HG03139 (cell line): ENCODE results near the gene CBLN3.

Source experiments
- ATAC-seq: cut with Tn5 transposase; IDR thresholded peaks from one replicate; pipeline ENCODE4 v1.9.1; 2021; ENCODE audit not compliant: unreplicated experiment

The CBLN3 gene

GRCh38 chr14:24426912-24427536 lies 2.4 kb downstream of the CBLN3 start:
- ATAC-seq = no peak

- ATAC-seq = no peak
Measured at GRCh38 chr14:24426150-24426911, 3.1 kb downstream of the CBLN3 start.

GRCh38 chr14:24425704-24426103 lies 3.8 kb downstream of the CBLN3 start:
- ATAC-seq = no peak

- ATAC-seq = no peak
Measured at GRCh38 chr14:24422694-24423601, 6.5 kb downstream of the CBLN3 start.

- ATAC-seq = no peak
Measured at GRCh38 chr14:24422261-24422660, 7.2 kb downstream of the CBLN3 start.

GRCh38 chr14:24418492-24418873 lies 11.0 kb downstream of the CBLN3 start:
- ATAC-seq = no peak

- ATAC-seq = no peak
Measured at GRCh38 chr14:24417832-24418491, 11.5 kb downstream of the CBLN3 start.

GRCh38 chr14:24416932-24417619 lies 12.4 kb downstream of the CBLN3 start:
- no peak for ATAC-seq

- ATAC-seq = no peak
Measured at GRCh38 chr14:24416254-24416931, 13.1 kb downstream of the CBLN3 start.

GRCh38 chr14:24415421-24416253 lies 13.8 kb downstream of the CBLN3 start:
- no peak for ATAC-seq

- ATAC-seq = no peak
Measured at GRCh38 chr14:24414732-24415420, 14.6 kb downstream of the CBLN3 start.

GRCh38 chr14:24414077-24414476 lies 15.4 kb downstream of the CBLN3 start:
- no peak for ATAC-seq

- ATAC-seq = no peak
Measured at GRCh38 chr14:24411443-24412389, 17.8 kb downstream of the CBLN3 start.

- ATAC-seq = no peak
Measured at GRCh38 chr14:24409956-24410355, 19.5 kb downstream of the CBLN3 start.

- ATAC-seq = no peak
Measured at GRCh38 chr14:24409192-24409591, 20.3 kb downstream of the CBLN3 start.

- no peak for ATAC-seq
Measured at GRCh38 chr14:24408764-24409163, 20.7 kb downstream of the CBLN3 start.

GRCh38 chr14:24407608-24408325 lies 21.7 kb downstream of the CBLN3 start:
- no peak for ATAC-seq
